HepG2 (cell line): ENCODE results near the gene SHISA5. TPM values are rescaled to one million over a fixed set of nuclear protein-coding genes. Genes with fewer than 3 reads are reported as not detected.

Source experiments
- ARID5B ChIP-seq: IDR thresholded peaks from 2 replicates; pipeline ENCODE4 v1.4.0; 2020; ENCODE audit warnings: mild to moderate bottlenecking, missing genetic modification reagents
- BATF2 ChIP-seq: sonication (generic); formaldehyde crosslinking; IDR thresholded peaks from 2 replicates; pipeline ENCODE4 v1.8.0; 2022; ENCODE audit warnings: mild to moderate bottlenecking, missing genetic modification reagents, moderate library complexity
- EHMT2 ChIP-seq: fragments of 200-600 bp; sonication (generic); IDR thresholded peaks from 2 replicates; pipeline ENCODE4 v1.7.0; 2017; ENCODE audit warnings: antibody characterized with exemption, low read depth, low read length, borderline replicate concordance
- FOXO1 ChIP-seq: sonication (generic); formaldehyde crosslinking; IDR thresholded peaks from 2 replicates; pipeline ENCODE4 v1.4.0; 2020; ENCODE audit warnings: missing genetic modification reagents
- GATAD2A ChIP-seq: IDR thresholded peaks from 2 replicates; pipeline ENCODE4 v1.6.1; 2016
- HDAC2 ChIP-seq: sonication (generic); formaldehyde crosslinking; IDR thresholded peaks from 2 replicates; pipeline ENCODE4 v1.4.0; 2020; ENCODE audit warnings: missing genetic modification reagents
- HINFP ChIP-seq: sonication (generic); formaldehyde crosslinking; IDR thresholded peaks from 2 replicates; pipeline ENCODE4 v1.4.0; 2020; ENCODE audit warnings: low read depth, mild to moderate bottlenecking, missing genetic modification reagents
- HNRNPL ChIP-seq: fragments of 200-400 bp; formaldehyde crosslinking; IDR thresholded peaks from 2 replicates; pipeline ENCODE4 v1.6.1; 2017; ENCODE audit warnings: mild to moderate bottlenecking, low read depth, low read length
- HNRNPLL ChIP-seq: fragments of 200-400 bp; formaldehyde crosslinking; IDR thresholded peaks from 2 replicates; pipeline ENCODE4 v1.6.1; 2017; ENCODE audit warnings: mild to moderate bottlenecking, low read depth, low read length; ENCODE audit not compliant: poor library complexity, severe bottlenecking
- LCORL ChIP-seq, 2 experiments: fragments of 450-650 bp in 1 of 2; sonication (generic) in 1 of 2; formaldehyde crosslinking in 1 of 2; IDR thresholded peaks; 2 replicates each; pipeline versions ENCODE4 v1.5.0 to v1.6.1; 2017 to 2020; ENCODE audit warnings: antibody characterized with exemption in 1 of 2, missing genetic modification reagents in 1 of 2
- MED8 ChIP-seq: sonication (generic); formaldehyde crosslinking; IDR thresholded peaks from 2 replicates; pipeline ENCODE4 v1.8.1; 2023; ENCODE audit warnings: mild to moderate bottlenecking, missing genetic modification reagents; ENCODE audit not compliant: insufficient replicate concordance
- NFIB ChIP-seq: sonication (generic); formaldehyde crosslinking; IDR thresholded peaks from 2 replicates; pipeline ENCODE4 v1.9.0; 2021; ENCODE audit warnings: missing genetic modification reagents, mild to moderate bottlenecking, borderline replicate concordance
- POGZ ChIP-seq: sonication (generic); formaldehyde crosslinking; IDR thresholded peaks from 2 replicates; pipeline ENCODE4 v1.4.0; 2020; ENCODE audit warnings: mild to moderate bottlenecking, missing genetic modification reagents
- PRMT3 ChIP-seq: sonication (generic); formaldehyde crosslinking; IDR thresholded peaks from 2 replicates; pipeline ENCODE4 v1.8.1; 2022; ENCODE audit warnings: low read depth, mild to moderate bottlenecking, moderate library complexity, missing genetic modification reagents, borderline replicate concordance
- SAP130 ChIP-seq: IDR thresholded peaks from 2 replicates; pipeline ENCODE4 v1.6.1; 2016; ENCODE audit warnings: low read depth
- SMAD1 ChIP-seq: sonication (generic); formaldehyde crosslinking; IDR thresholded peaks from 2 replicates; pipeline ENCODE4 v1.4.0; 2020; ENCODE audit warnings: missing genetic modification reagents, low read depth, mild to moderate bottlenecking, borderline replicate concordance
- SOX6 ChIP-seq, 2 experiments: fragments of 450-650 bp in 1 of 2; sonication (generic) in 1 of 2; formaldehyde crosslinking in 1 of 2; IDR thresholded peaks; 2 replicates each; pipeline versions ENCODE4 v1.4.0 to v1.6.1; 2017 to 2020; ENCODE audit warnings: antibody characterized with exemption in 1 of 2, mild to moderate bottlenecking in 1 of 2, missing genetic modification reagents in 1 of 2
- TBP ChIP-seq: sonication (generic); formaldehyde crosslinking; IDR thresholded peaks from 2 replicates; pipeline ENCODE4 v1.5.0; 2020; ENCODE audit warnings: missing genetic modification reagents
- TEAD3 ChIP-seq: optimal IDR thresholded peaks from 2 replicates; pipeline ENCODE3; 2016; ENCODE audit warnings: borderline replicate concordance
- ZNF207 ChIP-seq: fragments of 450-650 bp; IDR thresholded peaks from 2 replicates; pipeline ENCODE4 v1.6.1; 2016; ENCODE audit warnings: antibody characterized with exemption, borderline replicate concordance
- ZNF414 ChIP-seq: sonication (generic); formaldehyde crosslinking; IDR thresholded peaks from 2 replicates; pipeline ENCODE4 v1.5.0; 2020; ENCODE audit warnings: missing genetic modification reagents
- ZNF552 ChIP-seq: sonication (generic); formaldehyde crosslinking; IDR thresholded peaks from 2 replicates; pipeline ENCODE4 v1.9.0; 2022; ENCODE audit warnings: missing genetic modification reagents, mild to moderate bottlenecking, borderline replicate concordance
- ZNF746 ChIP-seq: sonication (generic); formaldehyde crosslinking; IDR thresholded peaks from 2 replicates; pipeline ENCODE4 v1.8.0; 2022; ENCODE audit warnings: mild to moderate bottlenecking, missing genetic modification reagents
- ZNF780A ChIP-seq: sonication (generic); formaldehyde crosslinking; IDR thresholded peaks from 2 replicates; pipeline ENCODE4 v1.8.0; 2022; ENCODE audit warnings: mild to moderate bottlenecking, missing genetic modification reagents, moderate library complexity
- polyA plus RNA-seq, 8 experiments: library from polyadenylated mRNA; depleted of rRNA in 3 of 8; stranded (reverse) in 7 of 8; unstranded in 1 of 8; fragments of >200 nt; fragmentation: Illumina TruSeq in 4 of 8; extraction: Trizol in 4 of 8; gene quantifications; 2 replicates each; pipeline versions ENCODE4 v1.2.1 to v1.2.3, GENCODE V29; 2011 to 2016; ENCODE audit warnings: low read depth in 4 of 8, missing spikeins in 1 of 8, mixed read lengths in 1 of 8; ENCODE audit not compliant: insufficient read depth in 1 of 8
- total RNA-seq, 5 experiments: library from RNA; depleted of rRNA; stranded (reverse); fragments of >200 nt; fragmentation: Illumina TruSeq; extraction: Trizol; gene quantifications; 2 replicates each; pipeline ENCODE4 v1.2.3, GENCODE V29; 2016; ENCODE audit warnings: low read depth in 1 of 5

The SHISA5 gene
- total and polyA plus RNA-seq, 2 of the 13 experiments (the other 11 are each of a cell fraction or from before 2014, with no cell fraction given): 75.8 to 91.4 TPM

GRCh38 chr3:48426944-48427629 lies 76.9 kb downstream of the SHISA5 start (continued):
- TF ChIP-seq PRMT3 (no peak), POGZ (no peak), EHMT2 (no peak), SAP130 (peak; percentile 71), ZNF780A (CRISPR knock-in tag) (no peak), HDAC2 (CRISPR knock-in tag) (no peak), ZNF552 (CRISPR knock-in tag) (no peak), ZNF207 (no peak), TBP (CRISPR knock-in tag) (no peak), FOXO1 (0 out of 2 replicates have a peak, but pooled peaks have one; percentile 8), GATAD2A (CRISPR knock-in tag) (peak; percentile 69), LCORL (IDR thresholded peaks at IDR 0.05) (no peak), LCORL (CRISPR knock-in tag; IDR thresholded peaks at IDR 0.05) (0 out of 2 replicates have a peak, but pooled peaks have one; percentile 41), HNRNPL (peak; percentile 17; the same call in 1 of the 2 replicates), BATF2 (CRISPR knock-in tag) (no peak), SMAD1 (no peak), SOX6 (IDR thresholded peaks at IDR 0.05) (no peak), SOX6 (CRISPR knock-in tag; IDR thresholded peaks at IDR 0.05) (0 out of 2 replicates have a peak, but pooled peaks have one; percentile 16), ZNF746 (CRISPR knock-in tag) (no peak), NFIB (CRISPR knock-in tag) (no peak), ZNF414 (0 out of 2 replicates have a peak, but pooled peaks have one; percentile 44), HINFP (no peak), HNRNPLL (no peak), TEAD3 (CRISPR knock-in tag) (peak; percentile 73), MED8 (no peak), ARID5B (CRISPR knock-in tag) (peak; percentile 49)
